ENCODE results near the gene GPC6.

The GPC6 gene

DNA sequence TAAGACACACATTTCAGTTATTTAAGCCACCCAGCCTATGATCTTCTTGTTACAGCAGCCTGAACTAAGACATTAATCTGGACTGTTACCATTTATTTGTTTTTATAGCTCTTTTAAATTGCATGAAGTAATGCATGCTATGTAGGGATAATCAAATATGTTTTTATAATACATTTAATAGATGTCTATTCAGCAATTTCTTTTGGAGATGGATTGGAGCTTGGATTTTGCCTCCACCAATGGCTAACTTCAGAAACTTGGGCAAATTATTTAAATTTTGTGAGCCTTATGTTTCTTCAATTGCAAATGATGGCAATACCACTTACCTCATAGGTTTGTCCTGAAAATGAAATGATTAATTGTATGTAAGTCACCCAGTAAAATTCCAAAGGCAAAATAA is 288.7 kb downstream of the GPC6 start:
- no peak for DNase-seq (ENCODE audit: low read depth)
- TF ChIP-seq MYC (IDR thresholded peaks at IDR 0.05; ENCODE audit: low read depth, low read length) (no peak), MAX (IDR thresholded peaks at IDR 0.05; ENCODE audit: low read depth, low read length) (no peak), CTCF (IDR thresholded peaks at IDR 0.05; ENCODE audit: low read depth, low read length) (no peak), POLR2A (IDR thresholded peaks at IDR 0.05; ENCODE audit: extremely low read depth, insufficient read length) (no peak)
- H3K4me3 ChIP-seq (ENCODE audit: low read depth, low read length), result no peak overlapping the region

DNA sequence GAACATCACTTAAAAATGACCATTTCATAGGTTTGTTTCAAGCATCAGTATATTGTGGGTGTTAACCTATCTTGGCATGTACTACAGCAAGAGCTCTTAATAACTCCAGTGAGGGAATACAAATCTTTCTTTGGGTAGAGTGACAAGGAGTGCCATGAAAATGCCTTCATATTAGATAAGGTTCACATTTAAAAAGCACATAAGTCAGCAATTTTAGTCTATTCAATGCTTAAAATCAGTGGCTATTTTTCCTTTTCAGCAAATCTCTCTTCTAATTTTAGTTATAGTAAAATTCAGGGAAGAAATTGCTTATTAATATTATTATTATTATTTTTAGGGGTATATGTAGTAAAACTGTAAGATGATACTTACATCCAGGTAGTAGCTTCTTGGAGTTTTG is 291.1 kb downstream of the GPC6 start:
- DNase-seq (ENCODE audit: low read depth), result no peak
- H3K4me3 ChIP-seq (ENCODE audit: low read depth, low read length), result no peak overlapping the region
- TF ChIP-seq MYC (IDR thresholded peaks at IDR 0.05; ENCODE audit: low read depth, low read length), result no peak
- no peak for TF ChIP-seq MAX (IDR thresholded peaks at IDR 0.05; ENCODE audit: low read depth, low read length)
- TF ChIP-seq CTCF (IDR thresholded peaks at IDR 0.05; ENCODE audit: low read depth, low read length), result no peak
- no peak for TF ChIP-seq POLR2A (IDR thresholded peaks at IDR 0.05; ENCODE audit: extremely low read depth, insufficient read length)

- DNase-seq (ENCODE audit: low read depth), result no peak
- no peak for TF ChIP-seq POLR2A (IDR thresholded peaks at IDR 0.05; ENCODE audit: extremely low read depth, insufficient read length)
- no peak for TF ChIP-seq MAX (IDR thresholded peaks at IDR 0.05; ENCODE audit: low read depth, low read length)
- TF ChIP-seq MYC (IDR thresholded peaks at IDR 0.05; ENCODE audit: low read depth, low read length), result no peak
- no peak for TF ChIP-seq CTCF (IDR thresholded peaks at IDR 0.05; ENCODE audit: low read depth, low read length)
- H3K4me3 ChIP-seq (ENCODE audit: low read depth, low read length), result no peak overlapping the region
These were observed 294.7 kb downstream of the GPC6 start for GRCh38 chr13:93521307-93521706.

DNA sequence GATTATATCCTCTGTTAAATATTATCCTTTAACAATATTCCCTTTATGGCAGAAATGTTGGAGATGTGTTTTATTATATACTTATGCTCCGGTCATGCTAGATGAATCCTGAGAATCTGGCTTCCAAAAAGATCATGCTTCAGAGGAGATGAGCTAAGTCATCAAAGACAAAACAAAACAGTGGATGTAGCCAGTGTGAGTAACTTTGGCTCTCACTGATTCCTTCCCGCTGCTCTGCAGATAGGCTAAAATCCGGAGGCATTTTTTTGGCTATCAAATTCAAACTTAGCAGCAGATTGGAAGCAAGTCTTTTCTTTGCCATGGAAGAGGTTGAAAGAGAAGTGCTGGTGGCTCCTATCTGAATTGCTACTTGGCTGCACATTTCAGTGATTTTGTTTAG is 295.9 kb downstream of the GPC6 start:
- TF ChIP-seq MYC (IDR thresholded peaks at IDR 0.05; ENCODE audit: low read depth, low read length), result no peak
- no peak for TF ChIP-seq CTCF (IDR thresholded peaks at IDR 0.05; ENCODE audit: low read depth, low read length)
- no peak for TF ChIP-seq POLR2A (IDR thresholded peaks at IDR 0.05; ENCODE audit: extremely low read depth, insufficient read length)
- TF ChIP-seq MAX (IDR thresholded peaks at IDR 0.05; ENCODE audit: low read depth, low read length), result no peak
- no peak overlapping the region for H3K4me3 ChIP-seq (ENCODE audit: low read depth, low read length)
- no peak for DNase-seq (ENCODE audit: low read depth)

- H3K4me3 ChIP-seq (ENCODE audit: low read depth, low read length), result no peak overlapping the region
- DNase-seq (ENCODE audit: low read depth), result no peak
- TF ChIP-seq MYC (IDR thresholded peaks at IDR 0.05; ENCODE audit: low read depth, low read length) (no peak), MAX (IDR thresholded peaks at IDR 0.05; ENCODE audit: low read depth, low read length) (no peak), POLR2A (IDR thresholded peaks at IDR 0.05; ENCODE audit: extremely low read depth, insufficient read length) (no peak), CTCF (IDR thresholded peaks at IDR 0.05; ENCODE audit: low read depth, low read length) (no peak)
These were observed 298.5 kb downstream of the GPC6 start for GRCh38 chr13:93525087-93525486.

Measured in NB4 (cell line).